ENCODE measurements around the gene SHROOM2.
"Not testable (repeated sequence)": the region's sequence is repeated elsewhere in the genome, so short reads cannot be mapped to it uniquely, and the experiment has no call there.

Gene SHROOM2

GRCh38 chrX:9785944-9786797 is at the start of gene SHROOM2:
Gene SHROOM2, plus strand, starts transcription at chrX:9786429. Its CDS starts 117 bp downstream, at chrX:9786546.
- DNase-seq (ENCODE audit: low read depth, low spot score), result no peak

GRCh38 chrX:9737363-9737762 is 48.9 kb upstream of the SHROOM2 start:
- no peak for DNase-seq (ENCODE audit: low read depth, low spot score)

- DNase-seq (ENCODE audit: low read depth, low spot score), result no peak
Observed at GRCh38 chrX:9738151-9738550, 48.1 kb upstream of the SHROOM2 start.

GRCh38 chrX:9739130-9739529 is 47.1 kb upstream of the SHROOM2 start:
- DNase-seq (ENCODE audit: low read depth, low spot score), result no peak

- no peak for DNase-seq (ENCODE audit: low read depth, low spot score)
Observed at GRCh38 chrX:9745417-9746115, 40.7 kb upstream of the SHROOM2 start.

GRCh38 chrX:9746148-9746888 is 39.9 kb upstream of the SHROOM2 start:
- DNase-seq (ENCODE audit: low read depth, low spot score), result no peak

- DNase-seq (ENCODE audit: low read depth, low spot score), result no peak
Observed at GRCh38 chrX:9747644-9748043, 38.6 kb upstream of the SHROOM2 start.

- DNase-seq (ENCODE audit: low read depth, low spot score), result no peak
Observed at GRCh38 chrX:9749146-9749692, 37.0 kb upstream of the SHROOM2 start.

GRCh38 chrX:9757366-9757765 is 28.9 kb upstream of the SHROOM2 start:
- no peak for DNase-seq (ENCODE audit: low read depth, low spot score)

GRCh38 chrX:9758021-9758638 is 28.1 kb upstream of the SHROOM2 start:
- DNase-seq (ENCODE audit: low read depth, low spot score), result no peak

GRCh38 chrX:9759337-9759736 is 26.9 kb upstream of the SHROOM2 start:
- no peak for DNase-seq (ENCODE audit: low read depth, low spot score)

GRCh38 chrX:9765072-9765736 is 21.0 kb upstream of the SHROOM2 start:
- no peak for DNase-seq (ENCODE audit: low read depth, low spot score)

GRCh38 chrX:9765737-9766097 is 20.5 kb upstream of the SHROOM2 start, which contains the start of gene GPR143:
Gene GPR143, minus strand, starts transcription at chrX:9765847. Its CDS starts 30 bp downstream, at chrX:9765817.
- no peak for DNase-seq (ENCODE audit: low read depth, low spot score)

- DNase-seq (ENCODE audit: low read depth, low spot score), result no peak
Observed at GRCh38 chrX:9767375-9767774, 18.9 kb upstream of the SHROOM2 start.

- DNase-seq (ENCODE audit: low read depth, low spot score), result not testable (repeated sequence)
Observed at GRCh38 chrX:9768321-9768839, 17.8 kb upstream of the SHROOM2 start.

- no peak for DNase-seq (ENCODE audit: low read depth, low spot score)
Observed at GRCh38 chrX:9770319-9770718, 15.9 kb upstream of the SHROOM2 start.

GRCh38 chrX:9772943-9773342 is 13.3 kb upstream of the SHROOM2 start:
- no peak for DNase-seq (ENCODE audit: low read depth, low spot score)

GRCh38 chrX:9775930-9776329 is 10.3 kb upstream of the SHROOM2 start:
- no peak for DNase-seq (ENCODE audit: low read depth, low spot score)

- no peak for DNase-seq (ENCODE audit: low read depth, low spot score)
Observed at GRCh38 chrX:9781941-9782340, 4.3 kb upstream of the SHROOM2 start.

- DNase-seq (ENCODE audit: low read depth, low spot score), result no peak
Observed at GRCh38 chrX:9784332-9784731, 1.9 kb upstream of the SHROOM2 start.
